ENCODE measurements around the gene SPDEF.
A peak's percentile ranks its signal among the peaks of the same experiment; 100 is the strongest.

Gene SPDEF

DNA sequence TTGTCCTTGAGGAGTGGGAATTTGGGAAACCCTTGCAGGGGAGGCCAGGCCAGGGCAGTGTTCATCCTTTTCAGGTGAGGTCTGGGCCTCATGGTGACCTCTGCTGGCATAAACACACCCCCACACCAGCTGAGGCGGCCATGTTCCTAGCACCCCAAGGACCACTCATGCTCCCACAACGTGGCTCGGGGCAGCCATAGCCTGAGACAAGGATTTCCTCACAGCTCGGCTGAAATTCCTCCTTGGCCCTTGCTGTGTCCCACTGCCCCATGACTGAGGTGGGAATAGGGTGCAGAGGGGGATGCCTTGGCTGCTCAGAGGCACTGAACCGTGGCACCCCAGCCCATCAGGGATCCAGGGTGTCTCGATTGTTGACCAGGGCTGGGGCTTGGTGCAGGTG, 27.3 kb upstream of the SPDEF start:
- TF ChIP-seq, protein P1, sequence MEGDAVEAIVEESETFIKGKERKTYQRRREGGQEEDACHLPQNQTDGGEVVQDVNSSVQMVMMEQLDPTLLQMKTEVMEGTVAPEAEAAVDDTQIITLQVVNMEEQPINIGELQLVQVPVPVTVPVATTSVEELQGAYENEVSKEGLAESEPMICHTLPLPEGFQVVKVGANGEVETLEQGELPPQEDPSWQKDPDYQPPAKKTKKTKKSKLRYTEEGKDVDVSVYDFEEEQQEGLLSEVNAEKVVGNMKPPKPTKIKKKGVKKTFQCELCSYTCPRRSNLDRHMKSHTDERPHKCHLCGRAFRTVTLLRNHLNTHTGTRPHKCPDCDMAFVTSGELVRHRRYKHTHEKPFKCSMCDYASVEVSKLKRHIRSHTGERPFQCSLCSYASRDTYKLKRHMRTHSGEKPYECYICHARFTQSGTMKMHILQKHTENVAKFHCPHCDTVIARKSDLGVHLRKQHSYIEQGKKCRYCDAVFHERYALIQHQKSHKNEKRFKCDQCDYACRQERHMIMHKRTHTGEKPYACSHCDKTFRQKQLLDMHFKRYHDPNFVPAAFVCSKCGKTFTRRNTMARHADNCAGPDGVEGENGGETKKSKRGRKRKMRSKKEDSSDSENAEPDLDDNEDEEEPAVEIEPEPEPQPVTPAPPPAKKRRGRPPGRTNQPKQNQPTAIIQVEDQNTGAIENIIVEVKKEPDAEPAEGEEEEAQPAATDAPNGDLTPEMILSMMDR (conservative IDR thresholded peaks at IDR 0.05), result peak; percentile 93
- peak overlapping the region; percentile 25; the same call in 1 of the 2 replicates for H3K27ac ChIP-seq

DNA sequence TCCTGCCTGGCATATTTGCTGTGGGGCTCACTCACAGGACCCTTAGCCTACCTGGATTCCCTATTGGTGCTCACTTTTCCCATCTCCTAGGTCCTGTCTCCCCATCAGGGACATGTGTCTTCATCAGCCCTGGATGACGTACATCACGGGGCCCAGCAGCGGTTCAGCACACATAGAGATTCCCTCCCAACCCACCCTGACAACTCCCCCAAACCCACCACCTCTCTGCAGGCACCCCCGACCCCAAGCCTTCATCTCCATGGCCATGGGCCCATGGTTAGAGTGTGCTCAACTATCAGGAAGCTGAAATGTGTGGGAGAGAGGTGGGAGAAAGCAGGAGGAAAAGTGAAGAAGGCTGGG, 25.4 kb upstream of the SPDEF start:
- TF ChIP-seq, protein P1 (conservative IDR thresholded peaks at IDR 0.05), result no peak

DNA sequence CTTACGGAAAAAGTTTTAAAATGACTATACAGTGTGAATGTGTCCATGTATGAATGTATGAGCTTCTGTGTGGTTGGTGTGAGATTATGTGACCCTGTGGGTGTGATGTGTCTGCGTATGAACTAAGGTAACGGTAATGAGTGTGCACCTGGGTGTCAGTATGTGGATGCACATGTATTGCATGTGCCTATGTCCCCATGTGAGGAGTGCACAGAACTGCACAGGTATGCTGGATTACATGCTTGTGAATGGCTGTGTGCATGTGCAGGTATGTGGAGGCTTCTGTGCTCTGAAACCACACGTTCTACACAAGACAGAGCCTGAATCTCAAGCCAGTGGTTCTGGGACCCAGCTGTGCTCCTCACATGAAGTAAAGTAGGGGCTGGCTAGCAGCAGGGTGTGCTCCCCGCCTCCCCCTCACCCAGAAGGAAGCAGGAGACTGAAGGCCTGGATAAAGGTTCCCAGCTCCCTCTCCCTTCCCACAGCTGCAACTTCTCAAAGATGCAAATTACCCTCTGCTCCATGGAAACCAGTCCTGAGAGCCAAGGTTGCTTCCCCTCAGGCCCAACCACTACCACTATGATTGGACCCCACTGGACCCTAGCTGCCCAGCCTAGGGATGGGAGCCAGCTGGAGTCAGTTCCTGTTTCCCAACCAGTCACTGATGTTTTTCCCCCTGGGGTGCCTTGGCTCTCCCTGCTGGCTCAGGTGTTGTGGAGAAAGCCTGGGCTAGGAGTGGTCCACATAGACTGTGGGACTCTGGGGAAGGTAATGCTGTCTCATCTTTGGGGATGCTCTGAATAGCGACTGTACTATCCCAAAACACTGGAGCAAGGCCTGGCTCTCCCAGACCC, 24.8 kb upstream of the SPDEF start:
- no peak overlapping the region for H3K27ac ChIP-seq
- TF ChIP-seq, protein P1 (conservative IDR thresholded peaks at IDR 0.05), result no peak

More for the DNA sequence above, 25.4 kb upstream of the SPDEF start:
- no peak overlapping the region for H3K27ac ChIP-seq

DNA sequence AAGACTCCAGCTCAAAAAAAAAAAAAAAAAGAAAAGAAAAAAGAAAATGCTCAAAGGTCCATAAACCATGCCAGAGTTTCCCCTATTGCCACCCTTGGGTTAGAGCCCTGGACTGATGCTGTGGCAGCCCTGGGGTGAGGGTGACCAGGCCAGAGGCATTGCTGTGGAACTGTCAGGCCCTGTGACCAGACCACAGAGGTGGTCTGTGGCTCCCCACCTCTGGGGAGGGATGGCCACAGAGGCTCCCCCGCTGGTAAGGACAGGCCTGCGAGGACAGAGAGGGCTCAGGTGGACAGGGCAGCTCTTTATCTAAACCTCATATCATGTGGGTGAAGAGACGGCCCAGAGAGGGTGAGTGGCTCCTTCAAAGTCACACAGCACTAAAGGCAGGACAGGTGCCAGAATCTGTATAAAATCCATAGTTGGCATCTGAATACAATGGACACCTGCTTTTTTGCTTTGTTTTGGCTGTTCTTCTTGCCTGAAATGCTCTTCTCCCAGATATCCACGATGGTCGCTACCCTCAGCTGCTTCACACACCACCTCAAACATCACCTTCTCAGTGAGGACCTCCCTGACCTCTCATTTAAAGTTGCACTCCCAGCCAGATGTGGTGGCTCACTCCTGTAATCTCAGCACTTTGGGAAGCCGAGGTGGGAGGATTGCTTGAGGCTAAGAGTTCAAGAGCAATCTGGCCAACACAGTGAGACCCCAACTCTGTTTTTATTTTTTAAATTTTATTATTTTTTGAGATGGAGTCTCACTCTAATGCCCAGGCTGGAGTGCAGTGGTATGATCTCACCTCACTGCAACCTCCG, 22.5 kb upstream of the SPDEF start:
- TF ChIP-seq, protein P1 (conservative IDR thresholded peaks at IDR 0.05), result no peak

DNA sequence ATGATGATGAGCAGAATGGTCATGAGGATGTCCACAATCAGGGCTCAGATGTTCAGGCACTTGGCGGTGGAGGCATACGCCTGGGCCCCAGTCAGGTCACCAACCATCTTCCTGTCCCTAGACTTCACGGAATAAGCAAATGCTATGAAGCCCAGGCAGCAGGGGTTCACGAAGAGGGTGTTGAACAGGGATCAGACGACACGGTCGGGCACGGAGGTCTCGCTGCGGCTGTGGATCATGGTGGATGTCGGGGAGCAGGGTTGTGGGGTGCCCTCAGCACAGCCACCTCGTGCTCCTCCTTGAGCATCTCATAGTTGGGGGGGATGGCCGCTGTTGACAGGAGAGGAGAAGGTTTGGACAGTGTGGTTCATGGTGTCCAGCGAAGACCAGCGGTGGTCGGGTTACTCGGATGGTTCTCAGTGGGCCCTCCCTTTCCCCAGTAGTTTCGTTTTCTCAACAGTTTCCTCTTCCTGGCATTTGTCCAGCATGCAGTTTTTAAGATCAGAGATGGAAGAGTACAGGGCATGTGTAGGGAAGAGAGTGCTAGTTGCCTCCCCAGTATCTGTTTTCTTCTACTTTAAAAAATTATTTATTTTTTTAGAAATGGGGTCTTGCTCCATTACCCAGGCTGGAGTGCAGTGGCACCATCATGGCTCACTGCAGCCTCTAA, 20.3 kb upstream of the SPDEF start:
- H3K27ac ChIP-seq, result no peak overlapping the region
- TF ChIP-seq, protein P1 (conservative IDR thresholded peaks at IDR 0.05), result no peak

More for the DNA sequence above, 22.5 kb upstream of the SPDEF start:
- no peak overlapping the region for H3K27ac ChIP-seq

DNA sequence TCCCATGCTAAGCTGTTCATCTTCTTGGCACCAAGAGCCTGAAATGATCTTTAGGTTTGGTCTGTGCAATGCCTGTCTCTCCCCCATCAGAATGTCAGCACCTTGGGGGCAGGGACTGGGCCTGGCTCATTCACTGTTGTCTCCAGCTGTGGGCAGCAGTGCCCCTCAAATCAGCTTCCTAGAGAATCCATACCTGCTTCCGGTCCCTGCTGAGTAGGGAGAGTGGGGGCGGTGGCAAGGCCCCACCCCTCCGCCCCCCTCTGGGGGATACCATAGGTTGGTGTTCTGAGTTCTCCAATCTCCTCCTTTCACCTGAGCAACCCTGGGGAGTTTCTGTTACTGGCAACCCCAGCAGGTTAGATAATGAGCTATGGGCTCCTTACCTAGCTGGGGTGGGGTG, 19.2 kb upstream of the SPDEF start:
- no peak overlapping the region for H3K27ac ChIP-seq

More for the DNA sequence above, 19.2 kb upstream of the SPDEF start:
- TF ChIP-seq, protein P1 (conservative IDR thresholded peaks at IDR 0.05), result no peak

Measured in VCaP (cell line).